Measurements from ENCODE around the gene MTARC2. TPM values are rescaled to one million over a fixed set of nuclear protein-coding genes. Genes with fewer than 3 reads are reported as not detected.
"Not testable (repeated sequence)": the region's sequence is repeated elsewhere in the genome, so short reads cannot be mapped to it uniquely, and the experiment has no call there.

The MTARC2 gene
- total and polyA plus RNA-seq, 2 donors (not counting 1 experiment from before 2014, with no cell fraction given): 16.3 to 22.6 TPM

- Mint-ChIP-seq H3K9me3 (ENCODE audit: insufficient read depth) (peaks cover 13% of the 10 kb centered on the region), H3K4me1 (peaks cover 6% of the 10 kb centered on the region), H3K27ac (peak overlapping the region; percentile 3), H3K4me3 (no peak overlapping the region), H3K27me3 (no peaks in the 10 kb centered on the region)
- Histone ChIP-seq H3K4me2 (replicated peaks; ENCODE audit: low read depth, low read length, poor library complexity, severe bottlenecking) (no peak overlapping the region), H3K4me3 (ENCODE audit: control extremely low read depth in 1 of 5, extremely low read depth in 1 of 5, insufficient read depth in 1 of 5, low read depth in 2 of 5, low read length in 4 of 5) (no peak overlapping the region), H3K9ac (ENCODE audit: low read length) (no peak overlapping the region), H3K27ac (ENCODE audit: low read length in 2 of 2) (no peak overlapping the region), H3K36me3 (replicated peaks in 1 of 2; ENCODE audit: control extremely low read depth in 1 of 2, control insufficient read depth in 1 of 2, extremely low read depth in 1 of 2, insufficient read depth in 2 of 2, low read length in 1 of 2) (no peaks in the 10 kb centered on the region), H3K9me3 (ENCODE audit: control extremely low read depth in 1 of 3, control insufficient read depth in 2 of 3, insufficient read depth in 1 of 3, low read length in 2 of 3) (peaks cover 0 to 13% (median 5%) of the 10 kb centered on the region in 3 donors), H3K4me1 (ENCODE audit: control insufficient read depth in 2 of 2, insufficient read depth in 2 of 2, low read length in 2 of 2) (no peaks in the 10 kb centered on the region), H4K20me1 (ENCODE audit: control insufficient read depth, insufficient read depth, low read length, poor library complexity, severe bottlenecking) (no peaks in the 10 kb centered on the region), H3K27me3 (replicated peaks in 1 of 4; ENCODE audit: control extremely low read depth in 1 of 4, control insufficient read depth in 3 of 4, insufficient read depth in 4 of 4, low read length in 3 of 4) (no peaks in the 10 kb centered on the region), H2AFZ (ENCODE audit: insufficient read depth, low read depth, low read length, poor library complexity, severe bottlenecking) (peak overlapping the region; percentile 44), H3K79me2 (ENCODE audit: control insufficient read depth, insufficient read depth, low read length) (no peaks in the 10 kb centered on the region)
- intact Hi-C loops (cut with micrococcal nuclease): no loop called here
- ChIA-PET POLR2A (no interaction called here), CTCF (interaction anchor here (1.3 kb wide), 1 partner anchor 15 kb away, joined by 6 read pairs; no protein-coding TSS in a partner anchor)
- ATAC-seq (ENCODE audit: low read depth) (no peak), DNase-seq (no peak)
- TF ChIP-seq EZH2 (IDR thresholded peaks at IDR 0.05; ENCODE audit: borderline replicate concordance, insufficient read depth, low read depth, low read length, poor library complexity, severe bottlenecking): no peak
- TF ChIP-seq, protein P1, sequence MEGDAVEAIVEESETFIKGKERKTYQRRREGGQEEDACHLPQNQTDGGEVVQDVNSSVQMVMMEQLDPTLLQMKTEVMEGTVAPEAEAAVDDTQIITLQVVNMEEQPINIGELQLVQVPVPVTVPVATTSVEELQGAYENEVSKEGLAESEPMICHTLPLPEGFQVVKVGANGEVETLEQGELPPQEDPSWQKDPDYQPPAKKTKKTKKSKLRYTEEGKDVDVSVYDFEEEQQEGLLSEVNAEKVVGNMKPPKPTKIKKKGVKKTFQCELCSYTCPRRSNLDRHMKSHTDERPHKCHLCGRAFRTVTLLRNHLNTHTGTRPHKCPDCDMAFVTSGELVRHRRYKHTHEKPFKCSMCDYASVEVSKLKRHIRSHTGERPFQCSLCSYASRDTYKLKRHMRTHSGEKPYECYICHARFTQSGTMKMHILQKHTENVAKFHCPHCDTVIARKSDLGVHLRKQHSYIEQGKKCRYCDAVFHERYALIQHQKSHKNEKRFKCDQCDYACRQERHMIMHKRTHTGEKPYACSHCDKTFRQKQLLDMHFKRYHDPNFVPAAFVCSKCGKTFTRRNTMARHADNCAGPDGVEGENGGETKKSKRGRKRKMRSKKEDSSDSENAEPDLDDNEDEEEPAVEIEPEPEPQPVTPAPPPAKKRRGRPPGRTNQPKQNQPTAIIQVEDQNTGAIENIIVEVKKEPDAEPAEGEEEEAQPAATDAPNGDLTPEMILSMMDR (IDR thresholded peaks at IDR 0.05): no peak
- 83% methylated on average over 18 of the region's 20 CpGs for WGBS (ENCODE audit: insufficient coverage)
Observed at GRCh38 chr1:220717800-220718640, 30.1 kb upstream of the MTARC2 start.

- not testable (repeated sequence) for ATAC-seq (ENCODE audit: low read depth); H3K4me2 ChIP-seq (replicated peaks; ENCODE audit: low read depth, low read length, poor library complexity, severe bottlenecking); H3K4me3 Mint-ChIP-seq
Observed at GRCh38 chr1:220721266-220721665, 26.9 kb upstream of the MTARC2 start.

More at GRCh38 chr1:220721266-220721665, 26.9 kb upstream of the MTARC2 start:
- H3K4me3 ChIP-seq (ENCODE audit: control extremely low read depth in 1 of 5, extremely low read depth in 1 of 5, insufficient read depth in 1 of 5, low read depth in 2 of 5, low read length in 4 of 5); H3K79me2 ChIP-seq (ENCODE audit: control insufficient read depth, insufficient read depth, low read length); H2AFZ ChIP-seq (ENCODE audit: insufficient read depth, low read depth, low read length, poor library complexity, severe bottlenecking); H3K36me3 ChIP-seq (replicated peaks in 1 of 2; ENCODE audit: control extremely low read depth in 1 of 2, control insufficient read depth in 1 of 2, extremely low read depth in 1 of 2, insufficient read depth in 2 of 2, low read length in 1 of 2); H4K20me1 ChIP-seq (ENCODE audit: control insufficient read depth, insufficient read depth, low read length, poor library complexity, severe bottlenecking); POLR2A ChIA-PET; H3K9me3 Mint-ChIP-seq (ENCODE audit: insufficient read depth); H3K9ac ChIP-seq (ENCODE audit: low read length); H3K4me1 ChIP-seq (ENCODE audit: control insufficient read depth in 2 of 2, insufficient read depth in 2 of 2, low read length in 2 of 2); H3K9me3 ChIP-seq (ENCODE audit: control extremely low read depth in 1 of 3, control insufficient read depth in 2 of 3, insufficient read depth in 1 of 3, low read length in 2 of 3); H3K27ac Mint-ChIP-seq; DNase-seq; H3K4me1 Mint-ChIP-seq; H3K27me3 ChIP-seq (replicated peaks in 1 of 4; ENCODE audit: control extremely low read depth in 1 of 4, control insufficient read depth in 3 of 4, insufficient read depth in 4 of 4, low read length in 3 of 4); H3K27ac ChIP-seq (ENCODE audit: low read length in 2 of 2); intact Hi-C loops (cut with micrococcal nuclease); H3K27me3 Mint-ChIP-seq: not testable (repeated sequence)
- WGBS (ENCODE audit: insufficient coverage): 50% methylated on average over 2 of the region's 7 CpGs
- CTCF ChIA-PET: interaction anchor here (1.0 to 1.4 kb wide), 3 partner anchors 10 to 28 kb away, joined by 3 to 6 read pairs (median 3); no protein-coding TSS in a partner anchor

Measured in B cell (primary cell).